Peyer's patch (tissue), 4 donors: ENCODE measurements around the gene UGT1A9.

Source experiments
- CTCF ChIP-seq, 6 experiments: fragments of 450-650 bp in 4 of 6; fragments of 200-600 bp in 2 of 6; sonication (generic) in 1 of 6; IDR thresholded peaks; one replicate each; pipeline ENCODE4 v1.5.1; 2017 to 2019; ENCODE audit warnings: antibody characterized with exemption in 6 of 6, mild to moderate bottlenecking in 3 of 6, moderate library complexity in 1 of 6
- POLR2A ChIP-seq, 2 donors: fragments of 450-650 bp; IDR thresholded peaks; one replicate each; pipeline ENCODE4 v1.5.1; 2017; ENCODE audit warnings: antibody characterized with exemption in 2 of 2, mild to moderate bottlenecking in 2 of 2, moderate library complexity in 2 of 2

- TF ChIP-seq POLR2A (IDR thresholded peaks at IDR 0.05), result no peak
- no peak for TF ChIP-seq CTCF (IDR thresholded peaks at IDR 0.05)
Observed at GRCh38 chr2:233651430-233651829, 20.3 kb upstream of the UGT1A9 start.
